ENCODE results near the gene MRPS21. TPM values are rescaled to one million over a fixed set of nuclear protein-coding genes. Genes with fewer than 3 reads are reported as not detected.
"Not testable (repeated sequence)": the region's sequence is repeated elsewhere in the genome, so short reads cannot be mapped to it uniquely, and the experiment has no call there.

The MRPS21 gene
- total RNA-seq, 1 donor from 2014 or later = 115 TPM

GRCh38 chr1:150302338-150302737 lies 8.7 kb downstream of the MRPS21 start:
- Mint-ChIP-seq H3K9me3 (ENCODE audit: unreplicated experiment) (no peaks in the 10 kb centered on the region), H3K27me3 (ENCODE audit: unreplicated experiment) (peaks cover 2% of the 10 kb centered on the region), H3K4me3 (ENCODE audit: unreplicated experiment) (no peak overlapping the region), H3K4me1 (ENCODE audit: low read depth, unreplicated experiment) (no peaks in the 10 kb centered on the region), H3K36me3 (ENCODE audit: unreplicated experiment) (peaks cover 4% of the 10 kb centered on the region), H3K27ac (ENCODE audit: unreplicated experiment) (no peak overlapping the region)
- TF ChIP-seq, protein P1, sequence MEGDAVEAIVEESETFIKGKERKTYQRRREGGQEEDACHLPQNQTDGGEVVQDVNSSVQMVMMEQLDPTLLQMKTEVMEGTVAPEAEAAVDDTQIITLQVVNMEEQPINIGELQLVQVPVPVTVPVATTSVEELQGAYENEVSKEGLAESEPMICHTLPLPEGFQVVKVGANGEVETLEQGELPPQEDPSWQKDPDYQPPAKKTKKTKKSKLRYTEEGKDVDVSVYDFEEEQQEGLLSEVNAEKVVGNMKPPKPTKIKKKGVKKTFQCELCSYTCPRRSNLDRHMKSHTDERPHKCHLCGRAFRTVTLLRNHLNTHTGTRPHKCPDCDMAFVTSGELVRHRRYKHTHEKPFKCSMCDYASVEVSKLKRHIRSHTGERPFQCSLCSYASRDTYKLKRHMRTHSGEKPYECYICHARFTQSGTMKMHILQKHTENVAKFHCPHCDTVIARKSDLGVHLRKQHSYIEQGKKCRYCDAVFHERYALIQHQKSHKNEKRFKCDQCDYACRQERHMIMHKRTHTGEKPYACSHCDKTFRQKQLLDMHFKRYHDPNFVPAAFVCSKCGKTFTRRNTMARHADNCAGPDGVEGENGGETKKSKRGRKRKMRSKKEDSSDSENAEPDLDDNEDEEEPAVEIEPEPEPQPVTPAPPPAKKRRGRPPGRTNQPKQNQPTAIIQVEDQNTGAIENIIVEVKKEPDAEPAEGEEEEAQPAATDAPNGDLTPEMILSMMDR (IDR thresholded peaks at IDR 0.05; ENCODE audit: partially characterized antibody, unreplicated experiment) = no peak
- DNase-seq = no peak

DNA sequence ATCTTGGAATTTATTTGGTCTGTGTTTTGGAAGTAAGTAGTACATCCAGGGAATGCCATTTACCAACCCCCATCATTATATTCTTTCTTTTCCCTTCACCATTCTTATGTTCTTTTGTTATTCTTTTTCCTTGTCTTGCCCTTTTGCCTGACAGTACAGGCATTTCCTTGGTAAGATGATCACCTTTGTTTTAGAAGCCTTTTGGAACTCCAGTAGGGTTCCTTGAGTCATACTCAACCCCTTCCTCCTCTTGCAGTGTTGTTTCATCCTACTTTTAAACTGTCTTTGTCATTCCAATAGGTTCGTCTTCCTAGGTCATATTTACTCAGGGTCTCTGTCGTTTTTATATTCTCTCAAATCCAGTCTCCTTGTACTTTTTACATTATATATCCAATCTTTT lies 9.2 kb downstream of the MRPS21 start:
- no peak overlapping the region for H3K4me3 Mint-ChIP-seq (ENCODE audit: unreplicated experiment)
- H3K27me3 Mint-ChIP-seq (ENCODE audit: unreplicated experiment) = peaks cover 2% of the 10 kb centered on the region
- H3K27ac Mint-ChIP-seq (ENCODE audit: unreplicated experiment) = no peak overlapping the region
- no peak for DNase-seq
- peaks cover 4% of the 10 kb centered on the region for H3K36me3 Mint-ChIP-seq (ENCODE audit: unreplicated experiment)
- H3K9me3 Mint-ChIP-seq (ENCODE audit: unreplicated experiment) = no peaks in the 10 kb centered on the region
- no peaks in the 10 kb centered on the region for H3K4me1 Mint-ChIP-seq (ENCODE audit: low read depth, unreplicated experiment)
- TF ChIP-seq, protein P1 (IDR thresholded peaks at IDR 0.05; ENCODE audit: partially characterized antibody, unreplicated experiment) = no peak

- not testable (repeated sequence) for H3K4me1 Mint-ChIP-seq (ENCODE audit: low read depth, unreplicated experiment); DNase-seq; H3K36me3 Mint-ChIP-seq (ENCODE audit: unreplicated experiment); H3K27me3 Mint-ChIP-seq (ENCODE audit: unreplicated experiment); H3K4me3 Mint-ChIP-seq (ENCODE audit: unreplicated experiment); H3K27ac Mint-ChIP-seq (ENCODE audit: unreplicated experiment); H3K9me3 Mint-ChIP-seq (ENCODE audit: unreplicated experiment)
Measured at GRCh38 chr1:150308585-150308984, 14.9 kb downstream of the MRPS21 start.

- DNase-seq = no peak
- no peaks in the 10 kb centered on the region for H3K9me3 Mint-ChIP-seq (ENCODE audit: unreplicated experiment)
- peaks cover 4% of the 10 kb centered on the region for H3K4me1 Mint-ChIP-seq (ENCODE audit: low read depth, unreplicated experiment)
- H3K36me3 Mint-ChIP-seq (ENCODE audit: unreplicated experiment) = no peaks in the 10 kb centered on the region
- peaks cover 3% of the 10 kb centered on the region for H3K27me3 Mint-ChIP-seq (ENCODE audit: unreplicated experiment)
- H3K4me3 Mint-ChIP-seq (ENCODE audit: unreplicated experiment) = no peak overlapping the region
- TF ChIP-seq, protein P1 (IDR thresholded peaks at IDR 0.05; ENCODE audit: partially characterized antibody, unreplicated experiment) = no peak
- no peak overlapping the region for H3K27ac Mint-ChIP-seq (ENCODE audit: unreplicated experiment)
Measured at GRCh38 chr1:150309758-150310508, 16.3 kb downstream of the MRPS21 start.

GRCh38 chr1:150311762-150312161 lies 18.1 kb downstream of the MRPS21 start:
- DNase-seq = no peak
- TF ChIP-seq, protein P1 (IDR thresholded peaks at IDR 0.05; ENCODE audit: partially characterized antibody, unreplicated experiment) = no peak
- Mint-ChIP-seq H3K4me1 (ENCODE audit: low read depth, unreplicated experiment) (peaks cover 4% of the 10 kb centered on the region), H3K4me3 (ENCODE audit: unreplicated experiment) (no peak overlapping the region), H3K27me3 (ENCODE audit: unreplicated experiment) (peaks cover 3% of the 10 kb centered on the region), H3K27ac (ENCODE audit: unreplicated experiment) (no peak overlapping the region), H3K36me3 (ENCODE audit: unreplicated experiment) (no peaks in the 10 kb centered on the region), H3K9me3 (ENCODE audit: unreplicated experiment) (no peaks in the 10 kb centered on the region)

- H3K27ac Mint-ChIP-seq (ENCODE audit: unreplicated experiment); H3K36me3 Mint-ChIP-seq (ENCODE audit: unreplicated experiment); DNase-seq; H3K4me3 Mint-ChIP-seq (ENCODE audit: unreplicated experiment); H3K27me3 Mint-ChIP-seq (ENCODE audit: unreplicated experiment); H3K9me3 Mint-ChIP-seq (ENCODE audit: unreplicated experiment); H3K4me1 Mint-ChIP-seq (ENCODE audit: low read depth, unreplicated experiment): not testable (repeated sequence)
Measured at GRCh38 chr1:150314691-150315090, 21.0 kb downstream of the MRPS21 start.

Measured in glutamatergic neuron (in vitro differentiated cells).